OCI-LY3 (cell line): ENCODE data around the gene EFS.
"Not testable (repeated sequence)": the region's sequence is repeated elsewhere in the genome, so short reads cannot be mapped to it uniquely, and the experiment has no call there.

ENCODE experiments used
- H2AFZ ChIP-seq: fragments of 200-600, 300-600 bp; shearing (Covaris generic); 2 replicates; pipeline ENCODE4 v1.6.0; 2014; ENCODE audit warnings: antibody characterized with exemption, low read depth, low read length
- H3K27ac ChIP-seq: fragments of 200-600, 300-600 bp; sonication (generic); 2 replicates; pipeline ENCODE4 v1.5.1; 2014; ENCODE audit warnings: mild to moderate bottlenecking, low read length, moderate library complexity, mixed read lengths
- H3K27me3 ChIP-seq: fragments of 200-600, 300-600 bp; sonication (generic); 2 replicates; pipeline ENCODE4 v1.6.1; 2014; ENCODE audit warnings: low read depth, low read length, mixed read lengths
- H3K36me3 ChIP-seq: fragments of 200-600, 300-600 bp; sonication (generic); replicated peaks from 2 replicates; pipeline ENCODE3; 2014; ENCODE audit warnings: low read depth, low read length, mixed read lengths
- H3K4me1 ChIP-seq: fragments of 300-600, 200-600 bp; sonication (generic); 2 replicates; pipeline ENCODE4 v1.6.1; 2014; ENCODE audit warnings: low read length, mixed read lengths
- H3K4me2 ChIP-seq: fragments of 200-600, 300-600 bp; sonication (generic); 2 replicates; pipeline ENCODE4 v1.6.1; 2014; ENCODE audit warnings: low read length, mixed read lengths
- H3K4me3 ChIP-seq: fragments of 300-600, 200-600 bp; sonication (generic); 2 replicates; pipeline ENCODE4 v1.5.1; 2014; ENCODE audit warnings: antibody characterized with exemption, mild to moderate bottlenecking, low read length, moderate library complexity
- H3K79me2 ChIP-seq: fragments of 300-600, 200-600 bp; shearing (Covaris generic); 2 replicates; pipeline ENCODE4 v1.6.1; 2014; ENCODE audit warnings: mild to moderate bottlenecking, low read length, mixed read lengths
- H3K9ac ChIP-seq: fragments of 300-600, 200-600 bp; shearing (Covaris generic); 2 replicates; pipeline ENCODE4 v1.6.0; 2014; ENCODE audit warnings: mild to moderate bottlenecking, low read length, moderate library complexity
- H3K9me3 ChIP-seq: fragments of 200-600, 300-600 bp; shearing (Covaris generic); 2 replicates; pipeline ENCODE4 v1.6.1; 2014; ENCODE audit warnings: low read length, mixed read lengths; ENCODE audit not compliant: insufficient read depth
- H4K20me1 ChIP-seq: fragments of 200-600, 300-600 bp; sonication (generic); 2 replicates; pipeline ENCODE4 v1.6.1; 2016; ENCODE audit warnings: low read length, mixed read lengths; ENCODE audit not compliant: insufficient read depth
- CTCF ChIP-seq: fragments of 200-600, 300-600 bp; sonication (generic); IDR thresholded peaks from 2 replicates; pipeline ENCODE4 v1.5.1; 2014; ENCODE audit warnings: antibody characterized with exemption, low read length, low read depth
- EZH2phosphoT487 ChIP-seq: fragments of 200-600 bp; shearing (Covaris generic); IDR thresholded peaks from 2 replicates; pipeline ENCODE4 v1.6.1; 2018; ENCODE audit warnings: antibody characterized with exemption, mixed run types, low read depth

The EFS gene

GRCh38 chr14:23389396-23389795, 24.4 kb upstream of the EFS start:
- Histone ChIP-seq H3K9me3 (no peaks in the 10 kb centered on the region), H3K79me2 (no peaks in the 10 kb centered on the region), H3K9ac (no peak overlapping the region), H3K4me3 (no peak overlapping the region), H3K36me3 (no peaks in the 10 kb centered on the region), H3K27ac (no peak overlapping the region), H3K4me1 (no peaks in the 10 kb centered on the region), H4K20me1 (no peaks in the 10 kb centered on the region), H2AFZ (no peak overlapping the region), H3K4me2 (no peak overlapping the region), H3K27me3 (peaks cover 11% of the 10 kb centered on the region)
- TF ChIP-seq EZH2phosphoT487, result no peak
- no peak for TF ChIP-seq CTCF

- no peaks in the 10 kb centered on the region for H3K4me1 ChIP-seq
These were observed 24.0 kb upstream of the EFS start for GRCh38 chr14:23388996-23389395.

GRCh38 chr14:23387916-23388882, 23.2 kb upstream of the EFS start:
- no peaks in the 10 kb centered on the region for H3K4me1 ChIP-seq
- H4K20me1 ChIP-seq, result no peaks in the 10 kb centered on the region
- no peaks in the 10 kb centered on the region for H3K79me2 ChIP-seq
- no peaks in the 10 kb centered on the region for H3K9me3 ChIP-seq
- no peaks in the 10 kb centered on the region for H3K36me3 ChIP-seq
- H3K27ac ChIP-seq, result no peak overlapping the region
- H2AFZ ChIP-seq, result no peak overlapping the region
- no peak for TF ChIP-seq CTCF
- TF ChIP-seq EZH2phosphoT487, result no peak
- no peak overlapping the region for H3K4me3 ChIP-seq
- H3K27me3 ChIP-seq, result peaks cover 8% of the 10 kb centered on the region
- H3K9ac ChIP-seq, result no peak overlapping the region
- no peak overlapping the region for H3K4me2 ChIP-seq

More at GRCh38 chr14:23388996-23389395, 24.0 kb upstream of the EFS start:
- Histone ChIP-seq H3K9me3 (no peaks in the 10 kb centered on the region), H3K27me3 (peaks cover 11% of the 10 kb centered on the region), H3K79me2 (no peaks in the 10 kb centered on the region), H3K27ac (no peak overlapping the region), H3K4me2 (no peak overlapping the region), H3K9ac (no peak overlapping the region), H3K4me3 (no peak overlapping the region), H4K20me1 (no peaks in the 10 kb centered on the region), H2AFZ (no peak overlapping the region), H3K36me3 (no peaks in the 10 kb centered on the region)
- TF ChIP-seq CTCF, result no peak
- TF ChIP-seq EZH2phosphoT487, result no peak

GRCh38 chr14:23386999-23387398, 22.0 kb upstream of the EFS start:
- H3K27ac ChIP-seq, result no peak overlapping the region
- no peak for TF ChIP-seq CTCF
- TF ChIP-seq EZH2phosphoT487, result no peak
- H3K79me2 ChIP-seq, result no peaks in the 10 kb centered on the region
- no peaks in the 10 kb centered on the region for H4K20me1 ChIP-seq
- no peaks in the 10 kb centered on the region for H3K36me3 ChIP-seq
- no peak overlapping the region for H3K9ac ChIP-seq
- no peak overlapping the region for H2AFZ ChIP-seq
- no peaks in the 10 kb centered on the region for H3K4me1 ChIP-seq
- H3K27me3 ChIP-seq, result peaks cover 5% of the 10 kb centered on the region
- H3K4me2 ChIP-seq, result no peak overlapping the region
- no peak overlapping the region for H3K4me3 ChIP-seq
- no peaks in the 10 kb centered on the region for H3K9me3 ChIP-seq

DNA sequence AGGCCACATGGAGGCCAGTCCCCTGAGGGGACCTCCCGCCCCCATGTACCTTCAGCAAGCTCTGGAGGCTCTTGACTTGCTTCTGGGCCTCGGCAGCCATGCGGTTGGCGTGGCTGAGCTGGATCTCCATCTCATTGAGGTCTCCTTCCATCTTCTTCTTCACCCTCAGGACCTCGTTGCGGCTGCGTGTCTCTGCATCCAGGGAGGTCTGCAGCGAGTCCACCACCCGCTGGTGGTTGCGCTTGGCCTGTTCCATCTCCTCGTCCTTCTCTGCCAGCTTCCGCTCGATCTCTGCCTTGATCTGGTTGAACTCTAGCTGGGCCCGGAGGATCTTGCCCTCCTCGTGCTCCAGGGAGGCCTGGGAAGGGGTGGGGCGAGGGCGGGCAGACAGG, 21.3 kb upstream of the EFS start:
- H3K4me2 ChIP-seq, H3K4me3 ChIP-seq, H2AFZ ChIP-seq, H3K9me3 ChIP-seq, H3K9ac ChIP-seq, H3K79me2 ChIP-seq, H3K27ac ChIP-seq, H3K4me1 ChIP-seq, H3K27me3 ChIP-seq, H4K20me1 ChIP-seq, H3K36me3 ChIP-seq: not testable (repeated sequence)
